Non-pigmented ciliary epithelial cell (primary cell): ENCODE measurements around the gene STK32B.
"Not testable (repeated sequence)": the region's sequence is repeated elsewhere in the genome, so short reads cannot be mapped to it uniquely, and the experiment has no call there.

ENCODE experiments used
- DNase-seq: peaks from one replicate; pipeline ENCODE4 v3.0.0-alpha.2; 2010; ENCODE audit warnings: low read depth

Gene STK32B

DNA sequence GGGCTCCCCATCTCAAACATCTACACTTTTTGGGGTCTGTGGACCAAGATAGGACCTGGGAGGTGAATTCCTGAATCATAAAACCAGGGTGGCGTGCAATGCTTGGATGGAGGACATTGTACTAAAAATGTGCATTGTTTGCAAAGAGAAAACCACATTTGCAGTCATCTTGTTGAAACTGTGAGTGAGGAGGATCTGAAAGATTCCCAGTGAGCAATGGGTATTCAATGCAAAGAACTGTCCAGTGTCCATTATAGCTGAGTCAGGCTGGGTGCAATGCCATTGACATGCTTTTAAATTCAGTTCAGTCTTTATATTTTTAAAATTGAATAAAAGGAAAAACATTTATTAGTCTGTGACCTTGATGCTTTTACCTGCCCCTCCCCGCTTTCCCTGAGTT is 215.7 kb downstream of the STK32B start:
- no peak for DNase-seq

DNA sequence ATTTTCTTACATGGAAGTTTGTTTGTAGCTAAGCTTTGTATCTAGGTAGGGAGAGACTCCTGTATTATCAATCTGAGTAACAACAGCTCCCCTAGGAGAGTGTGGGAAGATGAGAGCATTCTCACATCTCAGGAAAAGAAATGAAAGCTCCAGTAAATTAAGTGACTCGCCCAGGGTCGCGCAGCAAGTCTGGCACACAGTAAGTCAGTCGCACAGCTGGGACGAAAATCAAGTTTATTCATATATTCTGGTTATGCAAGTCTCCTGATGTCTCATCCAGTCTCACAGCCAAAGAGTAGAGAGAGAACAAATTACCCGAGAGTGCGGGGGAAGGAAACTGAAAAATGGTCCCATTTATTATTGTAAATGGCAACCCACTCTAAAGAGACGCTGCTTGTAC is 216.1 kb downstream of the STK32B start:
- DNase-seq: no peak

DNA sequence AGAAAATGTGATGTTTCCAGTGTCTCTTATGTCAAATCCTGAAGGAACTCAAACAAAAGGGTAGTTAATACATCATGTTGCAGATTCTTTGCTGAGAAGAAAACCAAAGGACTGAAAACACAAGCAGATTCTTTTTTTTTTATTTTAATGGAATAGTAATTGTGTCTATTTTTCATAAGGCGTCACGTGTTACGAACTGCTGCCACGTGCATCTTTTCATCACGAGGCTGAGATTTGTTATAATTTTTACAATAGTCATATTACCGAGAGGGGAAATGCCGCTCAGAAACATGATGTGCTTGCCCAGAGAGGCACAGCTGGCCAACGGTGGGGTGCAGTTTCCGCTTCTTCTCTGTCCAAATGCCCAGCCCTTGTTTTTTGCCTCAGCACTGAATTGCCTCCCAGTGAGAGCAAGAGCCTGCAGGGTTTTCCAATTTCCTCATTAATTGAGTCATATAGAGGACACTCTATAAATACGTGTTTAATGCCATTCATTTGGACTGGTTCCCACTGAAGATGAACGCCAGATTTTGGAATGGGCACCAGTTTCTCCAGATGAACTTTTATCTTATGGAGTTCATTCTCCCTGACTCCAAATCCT is 225.3 kb downstream of the STK32B start:
- no peak for DNase-seq

DNA sequence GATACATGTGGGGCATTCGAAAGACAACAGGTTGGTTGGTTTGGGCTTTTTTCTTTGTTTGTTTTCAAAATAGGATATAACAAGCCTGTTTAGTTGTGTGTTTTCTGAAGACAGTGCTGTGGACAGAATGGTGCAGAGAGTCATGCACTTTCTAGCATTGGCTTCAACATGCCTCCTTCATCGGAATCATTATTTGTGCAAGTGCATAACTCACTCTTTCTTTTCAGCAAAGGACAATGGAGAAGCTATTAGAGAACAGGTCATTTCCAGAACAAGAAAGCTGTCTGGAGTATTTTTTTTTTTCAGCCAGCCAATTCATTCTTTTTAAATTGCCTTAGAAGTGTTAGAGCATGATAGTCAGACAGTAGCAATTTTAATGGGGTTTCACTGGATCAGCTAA is 225.8 kb downstream of the STK32B start:
- DNase-seq: no peak

DNA sequence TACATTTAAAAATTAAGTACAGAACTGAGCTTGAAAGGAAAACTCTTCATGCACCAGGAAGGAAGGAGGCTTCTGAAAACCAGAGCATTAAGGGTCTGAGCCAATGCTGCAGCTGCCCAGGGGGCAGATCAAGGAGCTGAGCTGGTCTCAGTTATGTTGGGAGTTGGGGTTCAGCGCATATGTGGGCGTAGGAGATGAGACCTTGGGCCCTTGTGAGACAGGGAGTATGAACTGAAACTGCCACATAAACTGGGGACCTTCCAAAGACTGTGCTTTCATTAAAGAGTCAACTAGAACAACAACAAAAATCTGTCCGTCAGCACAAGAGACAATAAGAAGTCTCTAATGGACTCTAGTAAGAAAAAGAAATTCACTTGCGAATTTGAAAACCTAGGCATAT is 226.9 kb downstream of the STK32B start:
- DNase-seq: no peak

DNA sequence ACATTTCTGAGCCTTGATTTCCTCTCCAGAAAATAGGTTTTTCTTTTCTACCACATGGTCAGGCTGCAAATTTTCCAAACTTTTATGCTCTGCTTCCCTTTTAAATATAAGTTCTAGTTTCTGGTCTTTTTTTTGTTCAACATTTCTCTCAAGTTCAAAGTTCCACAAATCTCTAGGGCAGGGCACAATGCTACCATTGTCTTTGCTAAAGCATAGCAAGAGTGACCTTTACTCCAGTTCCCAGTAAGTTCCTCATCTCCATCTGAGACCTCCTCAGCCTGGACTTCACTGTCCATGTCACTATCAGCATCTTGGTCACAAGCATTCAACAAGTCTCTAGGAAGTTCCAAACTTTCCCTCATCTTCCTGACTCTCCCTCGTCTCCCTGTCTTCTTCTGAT is 228.8 kb downstream of the STK32B start:
- not testable (repeated sequence) for DNase-seq

DNA sequence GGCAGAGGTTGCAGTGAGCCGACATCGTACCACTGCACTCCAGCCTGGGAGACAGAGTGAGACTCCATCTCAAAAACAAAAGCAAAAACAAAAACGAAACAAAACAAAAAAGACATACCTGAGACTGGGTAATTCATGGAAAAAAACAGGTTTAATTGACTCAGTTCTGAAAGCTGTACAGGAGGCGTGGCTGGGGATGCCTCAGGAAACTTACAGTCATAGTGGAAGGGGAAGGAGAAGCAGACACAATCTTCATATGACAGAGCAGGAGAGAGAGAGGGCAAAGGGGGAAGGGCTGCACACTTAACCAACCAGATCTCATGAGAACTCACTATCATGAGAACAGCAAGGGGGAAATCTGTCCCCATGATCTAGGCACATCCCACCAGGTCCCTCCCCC is 229.5 kb downstream of the STK32B start:
- DNase-seq: no peak

DNA sequence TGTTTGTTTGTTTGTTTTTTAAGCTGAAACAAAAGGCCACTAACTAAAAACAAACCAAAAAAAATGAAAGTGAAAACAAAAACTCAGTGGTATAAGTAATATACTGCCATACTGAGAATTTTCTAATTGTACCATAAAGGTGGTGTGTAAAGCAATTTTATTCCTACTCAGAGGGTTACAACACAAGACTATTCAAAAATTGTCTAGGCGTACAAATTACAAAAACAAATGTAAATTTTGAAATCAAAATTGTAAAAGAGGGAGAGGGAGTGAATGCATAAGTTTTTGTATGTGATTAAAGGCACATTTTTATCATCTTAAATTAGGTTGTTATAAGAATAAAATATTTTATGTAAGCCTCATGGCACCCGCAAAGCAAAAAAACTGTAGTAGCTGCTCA is 232.6 kb downstream of the STK32B start:
- no peak for DNase-seq

DNA sequence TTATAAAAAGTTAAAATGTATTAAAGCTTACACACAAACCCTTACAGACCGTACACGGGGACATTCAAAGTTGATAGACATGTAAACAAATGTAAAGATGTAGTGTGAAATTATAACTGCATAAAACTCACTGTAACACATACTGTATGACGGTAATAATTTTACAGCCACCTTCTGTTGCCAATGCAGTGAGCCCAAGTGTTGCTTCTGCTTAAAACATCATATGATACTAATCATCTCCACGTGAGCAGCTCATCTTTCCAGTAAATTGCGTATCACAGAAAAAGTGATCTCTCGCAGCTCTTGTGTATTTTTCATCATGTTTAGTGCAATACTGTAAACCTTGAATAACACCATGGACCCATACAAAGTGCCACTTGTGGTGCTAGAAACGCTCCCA is 233.2 kb downstream of the STK32B start:
- DNase-seq: no peak

DNA sequence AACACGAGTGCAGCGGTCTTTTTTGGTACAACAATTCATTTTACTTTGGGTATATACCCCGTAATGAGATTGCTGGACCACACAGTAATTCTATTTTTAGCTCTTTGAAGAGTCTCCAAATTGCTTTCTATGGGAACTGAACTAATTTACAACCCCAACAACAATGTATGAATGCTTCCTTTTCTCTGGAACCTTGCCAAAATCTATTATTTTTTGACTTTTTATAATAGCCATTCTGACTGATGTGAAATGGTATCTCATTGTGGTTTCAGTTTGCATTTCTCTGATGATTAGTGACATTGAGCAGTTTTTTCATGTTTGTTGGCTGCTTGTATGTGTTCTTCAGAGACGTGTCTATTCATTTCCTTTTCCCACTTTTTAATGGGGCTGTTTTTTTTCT is 240.8 kb downstream of the STK32B start:
- no peak for DNase-seq

DNA sequence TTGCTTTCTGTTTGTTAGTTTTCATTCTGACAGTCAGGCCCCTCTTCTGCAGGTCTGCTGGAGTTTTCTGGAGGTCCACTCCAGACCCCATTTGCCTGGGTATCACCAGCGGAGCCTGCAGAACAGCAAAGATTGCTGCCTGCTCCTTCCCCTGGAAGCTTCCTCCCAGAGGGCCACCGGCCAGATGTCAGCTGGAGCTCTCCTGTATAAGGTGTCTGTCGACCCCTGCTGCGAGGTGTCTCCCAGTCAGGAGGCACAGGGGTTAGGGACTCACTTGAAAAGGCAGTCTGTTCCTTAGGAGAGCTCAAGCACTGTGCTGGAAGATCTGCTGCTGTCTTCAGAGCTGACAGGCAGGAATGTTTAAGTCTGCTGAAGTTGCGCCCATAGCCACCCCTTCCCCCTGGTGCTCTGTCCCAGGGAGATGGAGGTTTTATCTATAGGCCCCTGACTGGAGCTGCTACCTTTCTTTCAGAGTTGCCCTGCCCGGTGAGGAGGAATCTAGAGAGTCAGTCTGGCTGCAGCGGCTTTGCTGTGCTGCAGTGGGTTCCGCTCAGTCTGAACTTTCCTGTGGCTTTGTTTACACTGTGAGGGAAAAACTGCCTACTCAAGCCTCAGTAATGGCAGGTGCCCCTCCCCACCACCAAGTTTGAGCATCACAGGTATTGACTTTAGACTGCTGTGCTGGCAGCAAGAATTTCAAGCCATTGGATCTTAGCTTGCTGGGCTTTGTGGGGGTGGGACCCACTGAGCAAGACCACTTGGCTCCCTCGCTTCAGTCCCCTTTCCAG is 246.9 kb downstream of the STK32B start:
- not testable (repeated sequence) for DNase-seq

DNA sequence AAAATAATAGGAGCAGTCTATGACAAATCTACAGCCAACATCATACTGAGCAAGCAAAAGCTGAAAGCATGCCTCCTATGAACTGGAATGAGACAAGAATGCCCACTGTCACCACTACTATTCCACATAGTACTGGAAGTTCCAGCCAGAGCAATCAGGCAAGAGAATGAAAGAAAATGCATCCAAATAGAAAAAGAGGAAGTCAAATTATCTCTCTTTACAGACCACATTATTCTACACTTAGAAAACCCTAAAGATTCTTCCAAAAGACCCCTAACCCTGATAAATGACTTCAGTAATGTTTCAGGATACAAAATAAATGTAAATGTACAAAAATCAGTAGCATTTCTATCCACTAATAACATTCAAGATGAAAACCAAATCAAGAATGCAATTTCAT is 249.0 kb downstream of the STK32B start:
- no peak for DNase-seq

DNA sequence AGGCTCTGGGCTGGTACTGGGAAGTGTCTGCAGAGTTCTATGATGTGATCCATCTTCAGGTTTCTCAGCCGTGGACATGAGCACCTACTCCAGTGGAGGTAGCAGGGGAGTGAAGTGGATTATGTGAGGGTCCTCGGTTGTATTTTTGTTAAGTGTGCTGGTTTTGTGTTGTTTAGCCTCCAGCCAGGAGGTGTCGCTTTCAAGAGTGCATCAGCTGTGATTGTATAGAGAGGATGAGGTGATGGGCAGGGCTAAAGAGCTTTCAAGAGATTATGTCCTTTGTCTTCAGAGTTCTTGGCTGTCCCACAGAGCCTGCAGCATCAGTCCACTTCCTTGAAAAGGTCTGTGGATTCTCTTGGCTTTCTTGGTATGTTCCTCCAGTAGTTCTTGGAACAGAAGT is 256.6 kb downstream of the STK32B start:
- no peak for DNase-seq

DNA sequence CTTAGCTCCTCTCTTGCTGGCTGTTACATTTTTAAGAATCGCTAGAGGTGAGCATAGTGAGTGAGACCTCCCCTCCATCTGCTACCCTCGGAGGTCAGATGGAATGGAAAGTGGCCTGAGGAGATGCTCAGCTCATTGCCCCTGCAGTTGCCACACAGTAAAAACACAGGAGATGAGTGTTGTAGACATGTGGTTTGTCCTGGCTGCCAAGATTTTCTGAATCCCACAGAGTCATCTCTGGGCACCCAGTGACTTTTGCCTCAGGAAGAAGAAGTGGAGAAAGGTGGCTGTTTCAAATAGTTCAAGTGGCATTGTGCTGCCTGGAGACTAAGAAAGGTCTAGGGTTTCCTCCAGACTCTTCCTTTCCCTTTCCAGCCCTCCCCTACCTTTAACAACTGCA is 271.0 kb downstream of the STK32B start:
- no peak for DNase-seq

DNA sequence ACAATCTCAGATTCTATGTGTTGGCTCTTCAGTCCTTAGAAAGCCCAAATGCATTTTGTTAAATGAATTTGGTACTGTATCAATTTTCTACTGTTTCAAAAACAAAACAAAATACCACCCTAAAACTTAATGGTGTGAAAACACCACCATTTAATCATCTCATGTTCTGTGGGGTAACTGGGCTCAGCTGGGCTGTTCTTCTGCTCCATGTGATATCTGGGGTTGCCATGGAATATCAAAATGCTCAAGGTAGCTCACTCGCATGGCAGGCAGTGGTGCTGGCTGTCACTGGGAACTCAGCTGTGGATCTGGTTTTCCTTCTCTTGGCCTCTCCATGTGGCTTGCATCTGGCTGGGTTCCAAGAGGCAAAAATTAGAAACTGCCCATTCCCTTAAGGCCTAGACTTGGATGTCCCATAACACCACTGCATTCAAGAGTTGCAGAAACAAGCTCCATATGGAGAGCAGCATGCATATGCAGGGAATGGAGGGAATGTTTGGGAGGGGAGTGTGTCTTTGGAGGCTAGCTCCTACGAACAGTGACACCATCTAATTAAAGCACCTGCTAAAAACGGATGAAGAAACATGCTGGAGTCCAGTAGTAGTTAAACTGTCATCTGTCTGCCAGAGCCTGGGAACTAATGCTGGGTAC is 279.2 kb downstream of the STK32B start:
- DNase-seq: no peak

DNA sequence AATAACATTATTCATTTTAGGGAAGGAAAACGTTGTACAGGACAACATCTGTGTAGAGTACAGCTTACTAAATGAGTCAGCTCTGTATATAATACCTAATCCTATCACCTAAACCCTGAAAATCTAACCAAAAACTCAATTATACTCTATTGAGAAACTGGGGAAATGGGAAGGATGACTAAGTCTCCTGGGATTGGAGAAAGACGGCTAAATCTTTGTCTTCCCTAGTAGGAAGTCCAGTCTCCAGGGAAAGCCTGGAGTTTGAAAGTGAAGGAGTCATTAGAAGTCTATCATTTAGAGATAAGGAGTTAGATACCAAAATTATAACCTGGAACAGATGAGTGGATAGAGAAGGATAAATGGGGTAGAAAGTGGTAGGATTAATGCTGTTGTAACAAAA is 286.5 kb downstream of the STK32B start:
- no peak for DNase-seq

DNA sequence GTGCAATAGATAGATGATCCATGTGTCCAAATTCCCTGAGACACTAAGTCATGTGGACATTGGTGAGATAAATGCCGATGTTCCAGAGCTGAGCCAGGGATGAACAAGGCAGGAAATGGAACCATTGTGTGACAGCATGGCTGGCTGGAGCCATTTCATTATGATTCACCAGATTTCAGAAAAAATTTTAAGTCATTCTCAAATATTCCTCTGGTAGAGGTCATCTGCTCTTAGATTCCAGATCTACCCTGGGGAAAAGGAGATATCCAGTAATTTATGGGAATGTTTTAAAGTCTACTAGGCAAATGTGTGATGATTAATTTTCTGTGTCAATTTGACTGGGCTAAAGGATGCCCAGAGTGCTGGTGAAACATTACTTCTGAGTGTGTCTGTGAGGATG is 287.3 kb downstream of the STK32B start:
- DNase-seq: no peak

DNA sequence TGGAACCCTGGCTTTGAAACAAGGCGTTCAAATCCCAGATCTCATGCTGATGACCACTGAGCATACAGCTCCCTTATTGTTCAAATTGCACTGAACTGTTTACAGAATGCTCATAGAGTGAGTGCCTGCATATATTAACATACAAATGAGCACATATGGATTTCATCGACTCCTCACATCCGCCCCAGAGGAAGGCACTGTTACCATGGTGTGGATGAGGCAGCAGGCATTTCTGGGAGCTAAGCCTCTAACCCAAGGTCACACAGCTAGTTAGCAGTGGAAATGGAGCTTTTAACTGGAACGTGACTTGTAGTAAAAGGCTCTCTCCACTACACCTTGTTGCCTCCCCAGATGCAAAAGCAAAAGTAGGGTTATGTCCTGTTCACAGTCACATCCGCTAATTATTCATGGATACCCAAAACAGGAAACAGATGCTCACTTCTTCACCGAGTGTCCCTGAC is 289.7 kb downstream of the STK32B start:
- DNase-seq: no peak

DNA sequence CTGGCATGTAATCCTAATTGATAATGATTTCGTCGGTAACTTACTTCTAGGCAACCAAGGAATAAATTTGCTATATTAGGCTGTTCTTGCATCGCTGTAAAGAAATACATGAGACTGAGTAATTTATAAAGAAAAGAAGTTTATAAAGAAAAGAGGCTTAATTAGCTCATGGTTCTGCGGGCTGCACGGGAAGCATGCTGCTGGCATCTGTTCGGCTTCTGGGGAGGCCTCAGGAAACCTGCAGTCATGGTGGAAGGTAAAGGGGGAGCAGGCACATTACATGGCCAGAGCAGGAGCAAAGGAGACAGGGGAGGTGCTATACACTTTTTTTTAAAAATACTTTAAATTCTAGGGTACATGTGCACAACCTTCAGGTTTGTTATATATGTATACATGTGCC is 290.2 kb downstream of the STK32B start:
- no peak for DNase-seq

DNA sequence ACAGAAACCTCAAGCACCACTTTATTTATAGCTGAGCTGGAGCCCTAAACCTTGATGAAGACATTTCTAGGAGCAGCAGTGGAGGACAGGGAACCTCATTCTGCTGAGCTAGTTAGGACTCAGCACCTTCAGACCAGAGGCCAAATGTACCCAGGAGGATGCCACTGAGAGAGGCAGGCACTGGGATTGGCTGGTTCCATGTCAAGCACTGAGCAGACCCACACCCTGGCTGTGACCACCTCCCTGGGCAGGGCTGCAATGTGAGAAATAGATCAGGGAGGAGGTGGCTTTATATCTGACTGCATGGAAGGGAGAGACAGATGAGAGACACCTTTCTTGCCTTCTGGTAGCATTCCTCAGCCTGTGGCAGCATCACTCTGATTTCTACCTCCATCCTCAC is 304.6 kb downstream of the STK32B start:
- DNase-seq: no peak

DNA sequence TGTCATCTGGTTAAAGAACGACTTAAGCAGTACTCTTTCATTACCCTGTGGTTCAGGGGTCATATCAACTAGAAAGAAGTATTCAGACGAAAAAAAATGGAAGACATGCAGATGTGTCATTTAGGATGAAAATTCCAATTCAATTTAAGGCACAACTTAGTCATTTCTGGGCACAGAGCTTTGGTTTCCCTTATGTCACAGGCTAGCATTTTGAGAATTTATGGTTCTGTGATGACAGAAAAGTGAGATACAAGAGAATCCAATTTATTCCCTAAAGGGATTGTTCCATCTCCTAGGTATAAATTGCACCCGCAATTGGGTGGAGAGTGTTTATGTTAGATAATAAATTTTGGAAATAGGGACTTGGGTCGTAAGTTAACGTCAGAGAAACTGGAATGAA is 306.6 kb downstream of the STK32B start:
- no peak for DNase-seq

DNA sequence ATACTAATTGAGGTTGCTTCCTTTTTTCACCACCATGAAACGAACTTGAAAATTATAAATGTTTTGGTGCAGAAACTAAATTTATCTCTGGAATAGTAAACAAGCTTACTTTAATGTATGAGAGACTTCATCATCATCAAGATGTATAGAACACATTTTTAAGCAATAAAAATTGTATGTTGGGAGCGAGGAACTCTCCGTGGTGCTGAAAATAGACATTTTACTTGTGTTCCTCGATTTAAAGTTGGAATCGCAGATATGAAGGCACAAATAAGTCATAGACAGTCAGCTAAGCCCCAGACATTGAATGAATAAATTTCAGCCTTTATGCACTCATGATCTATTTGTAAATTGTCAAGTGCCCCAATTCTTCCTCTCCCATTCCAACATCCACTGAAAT is 310.7 kb downstream of the STK32B start:
- DNase-seq: no peak

DNA sequence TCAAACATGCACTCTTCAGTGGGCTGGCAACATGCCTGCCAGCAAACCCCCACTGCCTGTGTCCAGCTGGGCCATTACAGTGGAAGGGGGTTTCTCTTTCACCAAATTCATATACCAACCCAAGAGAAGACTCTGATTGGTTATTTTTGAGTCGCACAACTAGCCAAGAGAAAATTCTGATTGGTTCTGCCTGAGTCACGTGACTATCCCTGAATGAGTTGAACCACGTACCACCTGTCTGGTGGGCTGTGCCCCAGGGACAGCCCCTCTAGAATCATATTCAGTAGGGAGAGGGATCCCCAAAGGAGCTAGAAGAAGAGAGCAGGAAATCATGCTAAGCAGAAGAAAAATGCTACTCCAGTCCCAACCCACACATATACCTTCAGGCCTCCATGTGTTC is 313.1 kb downstream of the STK32B start:
- no peak for DNase-seq
